IMR-90 (cell line): ENCODE data around the gene TTC24. TPM values are rescaled to one million over a fixed set of nuclear protein-coding genes. Genes with fewer than 3 reads are reported as not detected.
A peak's percentile ranks its signal among the peaks of the same experiment; 100 is the strongest.

Experiments
- ATAC-seq: fragments of 200-7000 bp; cut with Tn5 transposase; 2 replicates; pipeline ENCODE4 v1.9.1; 2020; ENCODE audit warnings: low read depth, mild to moderate bottlenecking, moderate library complexity
- BruUV-seq: library from RNA; stranded (reverse); fragments of 400-500 nt; replicated peaks from 2 replicates; lab custom pipeline; 2021; lab: Mats Ljungman, UMichigan
- CTCF ChIA-PET: fragments of 300-600 bp; formaldehyde crosslinking; extraction: SDS; loops from one replicate; lab custom pipeline; 2021; ENCODE audit warnings: antibody characterized with exemption; lab: Yijun Ruan, JAX
- POLR2A ChIA-PET: fragments of 300-600 bp; sonication (Branson Sonifier 250); formaldehyde crosslinking; loops from one replicate; lab custom pipeline; 2022; ENCODE audit warnings: antibody characterized with exemption; ENCODE audit not compliant: unreplicated experiment; lab: Charles Lee
- DNase-seq: peaks from one replicate; pipeline ENCODE4 v3.0.0; 2013
- H2AFZ ChIP-seq: replicated peaks from 2 replicates; pipeline ENCODE3; 2013; ENCODE audit warnings: low read length, mild to moderate bottlenecking; ENCODE audit not compliant: poor library complexity
- H2AK5ac ChIP-seq: 2 replicates; pipeline ENCODE4 v1.6.1; 2013; ENCODE audit warnings: low read depth, low read length, inconsistent platforms
- H2AK9ac ChIP-seq: replicated peaks from 2 replicates; pipeline ENCODE3; 2013; ENCODE audit warnings: mild to moderate bottlenecking, low read depth, low read length, moderate library complexity; ENCODE audit not compliant: poor library complexity
- H2BK120ac ChIP-seq: 2 replicates; pipeline ENCODE4 v1.6.1; 2013; ENCODE audit warnings: low read depth, low read length, inconsistent platforms
- H2BK15ac ChIP-seq: 3 replicates; pipeline ENCODE4 v1.6.1; 2013; ENCODE audit warnings: low read depth, low read length, inconsistent platforms
- H2BK20ac ChIP-seq: 2 replicates; pipeline ENCODE4 v1.6.1; 2013; ENCODE audit warnings: low read depth, mild to moderate bottlenecking, inconsistent platforms, low read length, moderate library complexity
- H2BK5ac ChIP-seq: 2 replicates; pipeline ENCODE4 v1.6.1; 2013; ENCODE audit warnings: mild to moderate bottlenecking, low read depth, low read length, inconsistent platforms; ENCODE audit not compliant: poor library complexity, severe bottlenecking
- H3K14ac ChIP-seq: replicated peaks from 2 replicates; pipeline ENCODE4 v1.6.1; 2013; ENCODE audit warnings: low read depth, low read length, inconsistent platforms
- H3K18ac ChIP-seq: 2 replicates; pipeline ENCODE4 v1.6.1; 2013; ENCODE audit warnings: low read depth, low read length, control low read depth
- H3K23ac ChIP-seq: 2 replicates; pipeline ENCODE4 v1.6.1; 2013; ENCODE audit warnings: low read depth, low read length, inconsistent platforms
- H3K27ac ChIP-seq: 2 replicates; pipeline ENCODE4 v1.5.1; 2013; ENCODE audit warnings: mild to moderate bottlenecking, control low read depth, low read length; ENCODE audit not compliant: insufficient read depth
- H3K27me3 ChIP-seq: 2 replicates; pipeline ENCODE4 v1.6.1; 2013; ENCODE audit warnings: low read length; ENCODE audit not compliant: control insufficient read depth, insufficient read depth
- H3K36me3 ChIP-seq: 2 replicates; pipeline ENCODE4 v1.6.1; 2013; ENCODE audit warnings: low read length, mixed read lengths; ENCODE audit not compliant: control insufficient read depth, insufficient read depth
- H3K4ac ChIP-seq: 2 replicates; pipeline ENCODE4 v1.6.1; 2013; ENCODE audit warnings: low read depth, low read length, inconsistent platforms
- H3K4me1 ChIP-seq: 2 replicates; pipeline ENCODE4 v1.6.1; 2013; ENCODE audit warnings: low read length, mixed read lengths; ENCODE audit not compliant: control insufficient read depth, insufficient read depth
- H3K4me2 ChIP-seq: 2 replicates; pipeline ENCODE4 v1.6.1; 2013; ENCODE audit warnings: low read depth, mild to moderate bottlenecking, control low read depth, low read length, moderate library complexity
- H3K4me3 ChIP-seq: 2 replicates; pipeline ENCODE4 v1.5.1; 2013; ENCODE audit warnings: low read depth, mild to moderate bottlenecking, control low read depth, low read length, moderate library complexity; ENCODE audit not compliant: insufficient read depth
- H3K56ac ChIP-seq: 2 replicates; pipeline ENCODE4 v1.6.1; 2013; ENCODE audit warnings: low read length, inconsistent platforms; ENCODE audit not compliant: insufficient read depth; ENCODE audit errors: extremely low read depth
- H3K79me1 ChIP-seq, 2 experiments: 2 replicates each; pipeline ENCODE4 v1.6.1; 2013; ENCODE audit warnings: low read length in 2 of 2, inconsistent platforms in 1 of 2, low read depth in 1 of 2
- H3K9ac ChIP-seq: 2 replicates; pipeline ENCODE4 v1.6.1; 2013; ENCODE audit warnings: low read depth, low read length, control low read depth
- H3K9me1 ChIP-seq: 2 replicates; pipeline ENCODE4 v1.6.1; 2013; ENCODE audit warnings: low read length, inconsistent platforms; ENCODE audit not compliant: insufficient read depth
- H3K9me3 ChIP-seq: 2 replicates; pipeline ENCODE4 v1.6.1; 2013; ENCODE audit warnings: low read length; ENCODE audit not compliant: control insufficient read depth, insufficient read depth
- H4K20me1 ChIP-seq: 2 replicates; pipeline ENCODE4 v1.6.1; 2013; ENCODE audit warnings: low read length, inconsistent platforms; ENCODE audit not compliant: insufficient read depth
- H4K5ac ChIP-seq: 2 replicates; pipeline ENCODE4 v1.6.1; 2013; ENCODE audit warnings: mild to moderate bottlenecking, low read depth, low read length, control low read depth
- H4K8ac ChIP-seq, 2 experiments: 2 replicates each; pipeline ENCODE4 v1.6.1; 2013; ENCODE audit warnings: low read depth in 2 of 2, low read length in 2 of 2, control low read depth in 1 of 2, inconsistent platforms in 1 of 2
- H4K91ac ChIP-seq: 2 replicates; pipeline ENCODE4 v1.6.1; 2013; ENCODE audit warnings: low read depth, low read length, inconsistent platforms; ENCODE audit not compliant: insufficient read depth
- FOS ChIP-seq: fragments of 150-350 bp; IDR thresholded peaks from 2 replicates; pipeline ENCODE4 v1.6.1; 2016; ENCODE audit warnings: low read depth, low read length
- MAFK ChIP-seq: IDR thresholded peaks from 2 replicates; pipeline ENCODE4 v1.6.1; 2012; ENCODE audit warnings: low read depth, low read length, improper control_type of control experiment
- MXI1 ChIP-seq: IDR thresholded peaks from 2 replicates; pipeline ENCODE4 v1.6.1; 2012; ENCODE audit warnings: low read depth, mild to moderate bottlenecking, low read length, moderate library complexity, borderline replicate concordance
- NFE2L2 ChIP-seq: fragments of 150-350 bp; IDR thresholded peaks from 2 replicates; pipeline ENCODE4 v1.6.1; 2016; ENCODE audit warnings: low read depth, mild to moderate bottlenecking, low read length
- RAD21 ChIP-seq: IDR thresholded peaks from 2 replicates; pipeline ENCODE4 v1.6.1; 2012; ENCODE audit warnings: low read length, improper control_type of control experiment
- RCOR1 ChIP-seq: IDR thresholded peaks from 2 replicates; pipeline ENCODE4 v1.6.1; 2012; ENCODE audit warnings: mild to moderate bottlenecking, low read length, improper control_type of control experiment; ENCODE audit not compliant: insufficient replicate concordance
- RFX5 ChIP-seq: IDR thresholded peaks from 2 replicates; pipeline ENCODE4 v1.8.0; 2012; ENCODE audit warnings: low read depth, mild to moderate bottlenecking, low read length, moderate library complexity
- SMC3 ChIP-seq: fragments of 150-350 bp; IDR thresholded peaks from 2 replicates; pipeline ENCODE4 v1.6.1; 2016; ENCODE audit warnings: low read depth, mild to moderate bottlenecking, antibody characterized with exemption, low read length, moderate library complexity
- WGBS, 2 experiments: methylation state at CpG; one replicate each; pipeline versions ENCODE4 v1.1.5 to v1.1.7; 2013; ENCODE audit warnings: missing lambda C conversion rate in 2 of 2; ENCODE audit not compliant: insufficient read length in 1 of 2; ENCODE audit errors: extremely low coverage in 2 of 2; 5-methylcytosine and 5-hydroxymethylcytosine counted together
- dilution Hi-C: fragments of 300-500 bp; cut with HindIII; formaldehyde crosslinking; loops from one replicate; pipeline ENCODE4 v1.14.3; 2018; ENCODE audit warnings: low sequenced_read_pairs; ENCODE audit not compliant: unreplicated experiment
- in situ Hi-C: fragments of 300-500 bp; cut with MboI; formaldehyde crosslinking; loops from 3 replicates; pipeline ENCODE4 v1.14.3; 2019; ENCODE audit warnings: low sequenced_read_pairs, inconsistent platforms, mixed read lengths
- intact Hi-C: fragments of 100-400 bp; cut with micrococcal nuclease; formaldehyde crosslinking; loops from 2 replicates; pipeline ENCODE4 v1.10.0; 2022
- polyA plus RNA-seq, 3 experiments: library from polyadenylated mRNA; depleted of rRNA; stranded (reverse); fragments of >200 nt; gene quantifications; 2 replicates each; pipeline ENCODE4 v1.2.3, GENCODE V29; 2012; ENCODE audit warnings: low replicate concordance in 1 of 3
- total RNA-seq: library from RNA; depleted of rRNA; stranded (reverse); fragments of >200 nt; gene quantifications from 2 replicates; pipeline ENCODE4 v1.2.3, GENCODE V29; 2012

Gene TTC24
- total and polyA plus RNA-seq, 2 of the 4 experiments (the other 2 are of a cell fraction) = not detected

GRCh38 chr1:156592910-156593660, 13.6 kb downstream of the TTC24 start:
- DNase-seq = no peak
- H2BK20ac ChIP-seq = no peak overlapping the region
- intact Hi-C loops = loop anchor here (5.0 kb wide), 1 partner anchor 111 kb away; no protein-coding TSS in a partner anchor
- peaks cover 10% of the 10 kb centered on the region for H3K9me1 ChIP-seq
- no peak overlapping the region for H3K9ac ChIP-seq
- ATAC-seq = no peak
- H3K27ac ChIP-seq = no peak overlapping the region
- H3K23ac ChIP-seq = peak overlapping the region; percentile 78; the same call in 1 of the 2 replicates
- dilution Hi-C loops = no loop called here
- no peaks in the 10 kb centered on the region for H3K27me3 ChIP-seq
- H4K20me1 ChIP-seq = no peaks in the 10 kb centered on the region
- POLR2A ChIA-PET = no interaction called here
- no peak for TF ChIP-seq RFX5
- no peak for TF ChIP-seq FOS
- TF ChIP-seq RCOR1 = no peak
- TF ChIP-seq RAD21 = no peak
- no peak for TF ChIP-seq MAFK
- no peak for TF ChIP-seq MXI1
- TF ChIP-seq SMC3 = no peak
- TF ChIP-seq NFE2L2 = no peak
- no peak overlapping the region for H2AFZ ChIP-seq
- H4K8ac ChIP-seq = peak overlapping the region in 1 of 2 experiments; percentile 79; a peak in 1 of 4 replicates
- no peak overlapping the region for H3K4ac ChIP-seq
- H2BK5ac ChIP-seq = no peak overlapping the region
- in situ Hi-C loops = no loop called here
- peaks cover 3% of the 10 kb centered on the region; the same call in 1 of the 2 replicates for H3K4me1 ChIP-seq
- H3K56ac ChIP-seq = no peak overlapping the region
- no peak overlapping the region for H3K18ac ChIP-seq
- WGBS, 2 experiments = no CpG with 5 or more reads among the region's 8 CpGs
- H3K36me3 ChIP-seq = peaks cover 30% of the 10 kb centered on the region
- H3K79me1 ChIP-seq = peaks cover 11 to 37% of the 10 kb centered on the region in 2 experiments
- peak overlapping the region; percentile 33 for H2AK9ac ChIP-seq
- no peak overlapping the region for H3K4me3 ChIP-seq
- no peak overlapping the region; the same call in 1 of the 2 replicates for H4K91ac ChIP-seq
- H3K14ac ChIP-seq = no peak overlapping the region
- BruUV-seq = no TSS peak
- H2AK5ac ChIP-seq = peak overlapping the region; percentile 29; the same call in 1 of the 2 replicates
- H2BK120ac ChIP-seq = no peak overlapping the region
- no peak overlapping the region for H4K5ac ChIP-seq
- H2BK15ac ChIP-seq = no peak overlapping the region
- CTCF ChIA-PET = no interaction called here
- H3K4me2 ChIP-seq = no peak overlapping the region
- H3K9me3 ChIP-seq = no peaks in the 10 kb centered on the region
